Mucosa of rectum (tissue), 2 donors: ENCODE data around the gene KIAA1958.

ENCODE experiments used
- H3K27ac ChIP-seq, 2 donors: one replicate each; pipeline ENCODE4 v1.7.0; 2013; ENCODE audit warnings: inconsistent platforms in 2 of 2, low read depth in 2 of 2, low read length in 2 of 2
- H3K27me3 ChIP-seq, 2 donors: one replicate each; pipeline ENCODE4 v1.7.0; 2013; ENCODE audit warnings: low read length in 2 of 2; ENCODE audit not compliant: control insufficient read depth in 2 of 2, insufficient read depth in 2 of 2
- H3K36me3 ChIP-seq, 2 donors: one replicate each; pipeline ENCODE4 v1.7.0; 2013; ENCODE audit warnings: low read length in 2 of 2; ENCODE audit not compliant: control insufficient read depth in 2 of 2, insufficient read depth in 2 of 2
- H3K4me1 ChIP-seq, 2 donors: one replicate each; pipeline ENCODE4 v1.7.0; 2013; ENCODE audit warnings: low read length in 2 of 2, mild to moderate bottlenecking in 1 of 2; ENCODE audit not compliant: control insufficient read depth in 2 of 2, insufficient read depth in 2 of 2
- H3K4me3 ChIP-seq, 2 donors: one replicate each; pipeline ENCODE4 v1.7.0; 2013; ENCODE audit warnings: low read length in 2 of 2
- H3K9ac ChIP-seq, 2 donors: one replicate each; pipeline ENCODE4 v1.7.0; 2013; ENCODE audit warnings: low read length in 2 of 2, low read depth in 1 of 2, mild to moderate bottlenecking in 1 of 2
- H3K9me3 ChIP-seq, 2 donors: one replicate each; pipeline ENCODE4 v1.7.0; 2013; ENCODE audit warnings: low read length in 2 of 2; ENCODE audit not compliant: control insufficient read depth in 2 of 2
- donor health status: healthy.
- donor health status: Normal muscosa, but diverticular disease.

The KIAA1958 gene

GRCh38 chr9:112642126-112642525, 155.5 kb downstream of the KIAA1958 start:
- Histone ChIP-seq H3K36me3 (no peaks in the 10 kb centered on the region), H3K9ac (no peak overlapping the region), H3K27ac (no peak overlapping the region), H3K4me3 (no peak overlapping the region), H3K4me1 (no peaks in the 10 kb centered on the region), H3K27me3 (no peaks in the 10 kb centered on the region), H3K9me3 (peaks cover 0 to 6% of the 10 kb centered on the region in 2 donors)

GRCh38 chr9:112647596-112647995, 161.0 kb downstream of the KIAA1958 start:
- Histone ChIP-seq H3K27ac (no peak overlapping the region), H3K9me3 (peaks cover 0 to 4% of the 10 kb centered on the region in 2 donors), H3K27me3 (no peaks in the 10 kb centered on the region), H3K36me3 (no peaks in the 10 kb centered on the region), H3K4me1 (no peaks in the 10 kb centered on the region), H3K9ac (no peak overlapping the region), H3K4me3 (no peak overlapping the region)

GRCh38 chr9:112648624-112649023, 162.0 kb downstream of the KIAA1958 start:
- H3K4me3 ChIP-seq = no peak overlapping the region

GRCh38 chr9:112654282-112654681, 167.7 kb downstream of the KIAA1958 start:
- H3K9ac ChIP-seq = no peak overlapping the region
- H3K27ac ChIP-seq = no peak overlapping the region
- H3K4me1 ChIP-seq = no peaks in the 10 kb centered on the region
- peaks cover 0 to 2% of the 10 kb centered on the region in 2 donors for H3K36me3 ChIP-seq
- H3K9me3 ChIP-seq = no peaks in the 10 kb centered on the region
- no peaks in the 10 kb centered on the region for H3K27me3 ChIP-seq
- H3K4me3 ChIP-seq = no peak overlapping the region

More at GRCh38 chr9:112648624-112649023, 162.0 kb downstream of the KIAA1958 start:
- H3K9ac ChIP-seq = no peak overlapping the region
- peaks cover 0 to 4% of the 10 kb centered on the region in 2 donors for H3K9me3 ChIP-seq
- H3K27ac ChIP-seq = no peak overlapping the region
- H3K36me3 ChIP-seq = no peaks in the 10 kb centered on the region
- no peaks in the 10 kb centered on the region for H3K4me1 ChIP-seq
- no peaks in the 10 kb centered on the region for H3K27me3 ChIP-seq

GRCh38 chr9:112655668-112656067, 169.0 kb downstream of the KIAA1958 start:
- Histone ChIP-seq H3K36me3 (peaks cover 0 to 4% of the 10 kb centered on the region in 2 donors), H3K27ac (no peak overlapping the region), H3K4me3 (no peak overlapping the region), H3K4me1 (no peaks in the 10 kb centered on the region), H3K9ac (no peak overlapping the region), H3K9me3 (no peaks in the 10 kb centered on the region), H3K27me3 (no peaks in the 10 kb centered on the region)

DNA sequence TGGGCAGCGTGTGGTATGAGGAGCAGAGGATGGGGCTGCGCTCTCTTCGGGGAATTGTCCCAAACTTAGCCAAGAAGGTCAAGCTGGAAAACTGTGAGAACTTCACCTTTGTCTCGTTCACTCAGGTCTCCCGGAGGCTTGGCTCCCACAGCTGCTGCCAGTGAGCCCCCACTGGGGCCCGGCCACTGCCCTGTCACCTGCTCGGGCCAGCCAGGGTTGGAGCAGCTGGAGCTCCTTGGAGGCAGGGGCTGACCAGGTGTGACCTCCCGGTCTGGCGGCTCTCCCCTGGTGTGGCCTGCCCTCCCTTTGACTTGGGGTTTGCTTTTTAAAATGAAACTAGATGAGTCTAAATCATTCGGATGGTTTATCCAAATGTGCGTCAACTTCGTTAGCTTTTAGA, 173.3 kb downstream of the KIAA1958 start:
- peaks cover 0 to 4% of the 10 kb centered on the region in 2 donors for H3K36me3 ChIP-seq
- H3K4me1 ChIP-seq = no peaks in the 10 kb centered on the region
- no peaks in the 10 kb centered on the region for H3K27me3 ChIP-seq
- H3K27ac ChIP-seq = no peak overlapping the region
- no peak overlapping the region for H3K9ac ChIP-seq
- no peak overlapping the region for H3K4me3 ChIP-seq
- H3K9me3 ChIP-seq = no peaks in the 10 kb centered on the region

- Histone ChIP-seq H3K27me3 (no peaks in the 10 kb centered on the region), H3K36me3 (peaks cover 0 to 4% of the 10 kb centered on the region in 2 donors), H3K4me1 (no peaks in the 10 kb centered on the region), H3K4me3 (no peak overlapping the region), H3K9ac (no peak overlapping the region), H3K9me3 (no peaks in the 10 kb centered on the region), H3K27ac (no peak overlapping the region)
Observed at GRCh38 chr9:112663681-112664080, 177.1 kb downstream of the KIAA1958 start.

- Histone ChIP-seq H3K4me3 (no peak overlapping the region), H3K27ac (no peak overlapping the region), H3K27me3 (no peaks in the 10 kb centered on the region), H3K9ac (no peak overlapping the region), H3K4me1 (no peaks in the 10 kb centered on the region), H3K36me3 (no peaks in the 10 kb centered on the region), H3K9me3 (no peaks in the 10 kb centered on the region)
Observed at GRCh38 chr9:112664531-112664930, 177.9 kb downstream of the KIAA1958 start.

DNA sequence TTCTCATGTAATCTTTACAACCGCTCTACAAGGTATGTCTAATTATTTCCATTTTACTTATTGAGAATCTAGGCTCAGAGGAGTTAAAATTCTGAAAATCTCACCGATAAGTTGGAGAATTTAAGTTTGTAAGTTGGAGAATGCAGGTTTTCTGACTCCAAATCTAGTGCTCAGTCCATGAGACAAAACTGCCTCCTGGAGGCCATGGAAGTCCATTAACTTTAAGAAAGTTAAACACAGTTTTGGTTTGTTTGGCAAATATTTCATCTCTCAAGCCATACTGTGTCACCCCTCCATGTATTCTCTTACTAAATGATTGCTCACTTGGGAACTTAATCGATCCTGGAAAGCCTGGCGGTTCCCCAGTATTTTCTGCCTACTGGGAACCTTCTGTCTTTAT, 178.7 kb downstream of the KIAA1958 start:
- Histone ChIP-seq H3K27ac (no peak overlapping the region), H3K4me3 (no peak overlapping the region), H3K4me1 (no peaks in the 10 kb centered on the region), H3K9ac (no peak overlapping the region), H3K27me3 (no peaks in the 10 kb centered on the region), H3K9me3 (no peaks in the 10 kb centered on the region), H3K36me3 (no peaks in the 10 kb centered on the region)

DNA sequence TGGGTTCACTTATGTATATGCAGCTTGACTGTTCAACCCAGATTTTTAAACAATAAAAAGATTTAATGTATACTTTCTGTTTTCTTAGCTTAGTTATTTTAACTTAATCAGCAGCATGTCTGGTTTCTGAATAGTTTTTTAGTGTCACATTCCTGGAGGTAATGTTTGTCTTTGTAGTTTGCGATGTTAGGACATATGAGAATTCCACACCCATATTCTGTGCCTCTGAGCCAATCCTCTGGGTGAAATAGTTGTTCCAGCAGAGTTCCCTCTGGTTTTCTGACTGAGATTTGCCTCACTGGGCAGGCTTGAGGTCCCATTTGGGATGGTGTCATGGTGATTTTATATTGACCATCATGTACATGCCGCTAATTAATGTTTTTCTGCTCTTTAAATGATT, 182.7 kb downstream of the KIAA1958 start:
- no peaks in the 10 kb centered on the region for H3K36me3 ChIP-seq
- H3K4me1 ChIP-seq = no peaks in the 10 kb centered on the region
- no peak overlapping the region for H3K9ac ChIP-seq
- H3K9me3 ChIP-seq = no peaks in the 10 kb centered on the region
- no peak overlapping the region for H3K27ac ChIP-seq
- no peak overlapping the region for H3K4me3 ChIP-seq
- H3K27me3 ChIP-seq = no peaks in the 10 kb centered on the region
